Common myeloid progenitor, CD34-positive (primary cell): ENCODE measurements around the gene NDUFA13.
A peak's percentile ranks its signal among the peaks of the same experiment; 100 is the strongest.

Experiments
- CTCF ChIA-PET: fragments of 350-600 bp; sonication (Branson Sonifier 250); formaldehyde crosslinking; loops from one replicate; lab custom pipeline; 2021; ENCODE audit warnings: antibody characterized with exemption; lab: Charles Lee
- POLR2A ChIA-PET: fragments of 350-600 bp; sonication (Branson Sonifier 250); formaldehyde crosslinking; loops from one replicate; lab custom pipeline; 2021; ENCODE audit warnings: antibody characterized with exemption; lab: Charles Lee
- DNase-seq, 3 donors: peaks; one replicate each; pipeline versions ENCODE4 v3.0.0 to v3.0.0-alpha.2; 2013
- H3K27ac ChIP-seq, 2 experiments: 1 replicate in 1 of 2; 2 replicates in 1 of 2; pipeline ENCODE4 v1.7.0; 2013; ENCODE audit warnings: inconsistent platforms in 2 of 2, low read length in 2 of 2, mild to moderate bottlenecking in 2 of 2, low read depth in 1 of 2, moderate library complexity in 1 of 2; ENCODE audit not compliant: severe bottlenecking in 2 of 2, insufficient read depth in 1 of 2, poor library complexity in 1 of 2
- H3K27me3 ChIP-seq, 5 experiments: replicated peaks in 2 of 5; 1 replicate in 3 of 5; 2 replicates in 2 of 5; pipeline versions ENCODE4 v1.6.1 to v1.7.0; 2013; ENCODE audit warnings: low read length in 4 of 5, mild to moderate bottlenecking in 2 of 5, moderate library complexity in 2 of 5, inconsistent platforms in 1 of 5; ENCODE audit not compliant: insufficient read depth in 5 of 5, control insufficient read depth in 4 of 5
- H3K36me3 ChIP-seq, 4 experiments: 1 replicate in 2 of 4; 2 replicates in 2 of 4; pipeline versions ENCODE4 v1.6.1 to v1.7.0; 2013; ENCODE audit warnings: low read length in 3 of 4, control low read depth in 1 of 4, mild to moderate bottlenecking in 1 of 4; ENCODE audit not compliant: control insufficient read depth in 4 of 4, insufficient read depth in 4 of 4
- H3K4me1 ChIP-seq, 4 experiments: 1 replicate in 3 of 4; 2 replicates in 1 of 4; pipeline versions ENCODE4 v1.6.1 to v1.7.1; 2013; ENCODE audit warnings: low read length in 3 of 4, mild to moderate bottlenecking in 3 of 4, control low read depth in 1 of 4, inconsistent platforms in 1 of 4, moderate library complexity in 1 of 4; ENCODE audit not compliant: control insufficient read depth in 4 of 4, insufficient read depth in 4 of 4; ENCODE audit errors: control extremely low read depth in 1 of 4
- H3K4me3 ChIP-seq, 7 experiments: 1 replicate in 4 of 7; 2 replicates in 3 of 7; pipeline versions ENCODE4 v1.5.1 to v1.7.0; 2013; ENCODE audit warnings: mild to moderate bottlenecking in 7 of 7, low read length in 6 of 7, moderate library complexity in 6 of 7, inconsistent platforms in 2 of 7, low read depth in 2 of 7, control low read depth in 1 of 7; ENCODE audit not compliant: insufficient read depth in 4 of 7, control insufficient read depth in 1 of 7; ENCODE audit errors: extremely low read depth in 1 of 7
- H3K9me3 ChIP-seq, 5 experiments: 1 replicate in 4 of 5; 2 replicates in 1 of 5; pipeline versions ENCODE4 v1.6.1 to v1.7.1; 2013; ENCODE audit warnings: low read length in 4 of 5, mild to moderate bottlenecking in 2 of 5, inconsistent platforms in 1 of 5, low read depth in 1 of 5, moderate library complexity in 1 of 5; ENCODE audit not compliant: control insufficient read depth in 4 of 5, insufficient read depth in 2 of 5; ENCODE audit errors: control extremely low read depth in 1 of 5
- WGBS: methylation state at CpG from one replicate; pipeline ENCODE4 v1.1.5; 2013; ENCODE audit not compliant: insufficient coverage; 5-methylcytosine and 5-hydroxymethylcytosine counted together

Gene NDUFA13

DNA sequence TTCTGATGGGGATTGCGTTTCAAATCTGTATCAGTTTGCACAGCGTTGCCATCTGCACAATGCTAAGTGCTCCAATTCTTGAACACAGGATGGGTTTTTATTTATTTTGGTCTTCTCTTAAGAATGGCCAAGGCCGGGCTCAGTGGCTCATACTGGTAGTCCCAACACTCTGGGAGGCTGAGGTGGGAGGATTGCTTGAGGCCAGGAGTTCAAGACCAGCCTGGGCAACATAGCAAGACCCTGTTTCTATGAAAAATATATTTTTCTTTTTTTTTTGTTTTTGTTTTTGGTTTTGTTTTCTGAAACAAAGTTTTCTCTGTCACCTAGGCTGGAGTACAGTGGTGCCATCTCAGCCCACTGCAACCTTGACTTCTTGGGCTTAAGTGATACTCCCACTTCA, 7.2 kb downstream of the NDUFA13 start:
- Histone ChIP-seq H3K4me3 (no peak overlapping the region), H3K27ac (no peak overlapping the region), H3K36me3 (peaks cover 3 to 48% (median 35%) of the 10 kb centered on the region in 4 experiments), H3K9me3 (no peaks in the 10 kb centered on the region), H3K27me3 (no peaks in the 10 kb centered on the region), H3K4me1 (peaks cover 0 to 39% (median 8%) of the 10 kb centered on the region in 4 experiments)
- no peak for DNase-seq
- ChIA-PET CTCF (interaction anchor here (3.2 kb wide), 1 partner anchor 9 kb away, joined by 11 read pairs; no protein-coding TSS in a partner anchor), POLR2A (no interaction called here)
- 100% methylated on average over 3 of the region's 3 CpGs for WGBS

DNA sequence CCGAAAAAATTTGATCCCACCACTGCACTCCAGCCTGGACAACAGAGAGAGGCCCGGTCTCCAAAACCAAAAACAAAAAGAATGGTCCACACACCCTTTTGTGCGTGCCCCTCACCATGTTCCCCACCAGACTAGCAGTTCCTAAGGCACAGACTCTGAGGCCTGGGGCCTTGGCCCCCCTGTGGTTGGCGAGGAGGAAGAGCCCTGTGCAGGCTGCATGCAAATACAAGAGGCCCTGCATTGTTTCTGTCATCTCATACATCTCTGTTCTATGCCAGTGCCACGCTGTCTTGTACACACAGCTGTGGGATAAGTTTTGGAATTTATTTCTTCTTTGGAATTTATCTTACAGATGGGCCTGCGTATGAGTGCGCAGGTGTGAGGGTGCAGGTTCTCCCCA, 8.0 kb downstream of the NDUFA13 start:
- no peak for DNase-seq
- 82% methylated on average over 5 of the region's 7 CpGs for WGBS
- no peaks in the 10 kb centered on the region for H3K9me3 ChIP-seq
- H3K27ac ChIP-seq: no peak overlapping the region
- CTCF ChIA-PET: interaction anchor here (1.2 to 3.2 kb wide), 2 partner anchors 8 to 12 kb away, joined by 3 to 11 read pairs; no protein-coding TSS in a partner anchor
- peak overlapping the region in 1 of 7 experiments; percentile 3 for H3K4me3 ChIP-seq
- no peaks in the 10 kb centered on the region for H3K27me3 ChIP-seq
- H3K4me1 ChIP-seq: peaks cover 0 to 39% (median 8%) of the 10 kb centered on the region in 4 experiments
- peaks cover 3 to 56% (median 39%) of the 10 kb centered on the region in 4 experiments for H3K36me3 ChIP-seq
- POLR2A ChIA-PET: no interaction called here

DNA sequence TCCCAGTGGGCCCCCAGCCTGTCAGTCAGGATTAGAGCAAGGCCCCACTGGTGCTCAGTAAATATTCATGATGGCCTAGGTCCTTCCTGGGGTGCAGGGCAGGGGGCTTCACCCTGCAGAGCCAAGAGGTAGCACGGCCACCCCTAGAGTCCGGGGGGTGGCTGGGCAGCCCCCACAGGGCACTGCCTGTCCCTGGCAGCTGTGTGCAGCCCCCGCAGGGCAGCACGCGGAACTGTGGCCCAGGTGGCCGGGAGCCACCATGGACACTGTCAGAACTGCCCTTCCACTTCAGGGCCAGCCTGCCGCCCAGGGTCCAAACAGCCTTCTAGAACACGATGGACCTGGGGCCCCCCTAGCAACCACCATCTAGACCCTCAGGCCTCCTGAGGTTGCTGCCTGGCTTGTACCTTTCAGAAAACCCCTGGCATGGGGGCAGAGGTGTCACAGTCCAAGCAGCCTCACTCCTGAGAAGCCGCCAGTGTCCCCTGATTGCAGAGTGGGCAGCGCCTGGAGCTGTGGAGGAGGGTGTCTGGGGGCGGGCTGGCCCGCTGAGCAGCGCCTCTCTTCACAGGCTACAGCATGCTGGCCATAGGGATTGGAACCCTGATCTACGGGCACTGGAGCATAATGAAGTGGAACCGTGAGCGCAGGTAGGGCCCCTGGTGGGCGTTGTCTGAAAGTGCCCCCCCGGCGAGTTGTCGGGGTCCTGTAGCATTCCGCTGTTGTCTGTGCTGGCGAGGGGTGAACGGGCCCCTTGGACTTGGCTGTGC, 9.8 kb downstream of the NDUFA13 start:
- ChIA-PET POLR2A (interaction anchor here (0.5 kb wide), 1 partner anchor 322 kb away, joined by 3 read pairs; no protein-coding TSS in a partner anchor), CTCF (no interaction called here)
- H3K27me3 ChIP-seq: no peaks in the 10 kb centered on the region
- no peak for DNase-seq
- H3K4me1 ChIP-seq: peaks cover 0 to 39% (median 8%) of the 10 kb centered on the region in 4 experiments
- H3K27ac ChIP-seq: peak overlapping the region in 1 of 2 experiments; percentile 14
- no peak overlapping the region for H3K4me3 ChIP-seq
- peaks cover 3 to 51% (median 31%) of the 10 kb centered on the region in 4 experiments for H3K36me3 ChIP-seq
- H3K9me3 ChIP-seq: no peaks in the 10 kb centered on the region
- 95% methylated on average over 23 of the region's 23 CpGs for WGBS

GRCh38 chr19:19526581-19527370, 10.8 kb downstream of the NDUFA13 start:
- Histone ChIP-seq H3K9me3 (no peaks in the 10 kb centered on the region), H3K27me3 (no peaks in the 10 kb centered on the region), H3K4me1 (peaks cover 0 to 39% (median 8%) of the 10 kb centered on the region in 4 experiments), H3K36me3 (peaks cover 3 to 48% (median 29%) of the 10 kb centered on the region in 4 experiments), H3K27ac (peak overlapping the region in 1 of 2 experiments; percentile 14), H3K4me3 (no peak overlapping the region)
- no peak for DNase-seq
- ChIA-PET CTCF (no interaction called here), POLR2A (no interaction called here)
- 86% methylated on average over 18 of the region's 28 CpGs for WGBS

DNA sequence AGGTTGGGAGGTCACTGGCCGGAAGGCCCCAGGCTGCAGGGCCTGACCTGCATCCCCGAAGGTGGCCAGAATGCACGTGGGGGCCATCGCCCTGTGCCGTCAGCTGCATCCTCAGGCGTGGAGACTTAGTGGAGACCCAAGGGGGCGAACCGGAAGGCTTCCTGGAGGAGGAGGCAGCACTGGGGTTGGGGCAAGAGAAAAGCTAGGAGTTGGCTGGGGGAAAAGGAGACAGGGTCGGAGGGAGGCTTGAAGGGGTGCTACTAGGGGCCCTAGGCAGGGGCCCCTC, 11.3 kb downstream of the NDUFA13 start:
- Histone ChIP-seq H3K4me1 (peaks cover 0 to 39% (median 11%) of the 10 kb centered on the region in 4 experiments), H3K36me3 (peaks cover 3 to 48% (median 29%) of the 10 kb centered on the region in 4 experiments), H3K27ac (no peak overlapping the region), H3K9me3 (no peaks in the 10 kb centered on the region), H3K27me3 (no peaks in the 10 kb centered on the region), H3K4me3 (no peak overlapping the region)
- POLR2A ChIA-PET: interaction anchor here (0.5 kb wide), 1 partner anchor 34 kb away, joined by 4 read pairs; no protein-coding TSS in a partner anchor
- CTCF ChIA-PET: interaction anchor here (1.2 kb wide), 1 partner anchor 11 kb away, joined by 3 read pairs; the partner anchor contains the start of gene CILP2
- no peak for DNase-seq
- WGBS: 97% methylated on average over 9 of the region's 9 CpGs

GRCh38 chr19:19527674-19528625, 11.9 kb downstream of the NDUFA13 start:
- no peak for DNase-seq
- CTCF ChIA-PET: interaction anchor here (1.2 to 1.7 kb wide), 5 partner anchors 10 to 117 kb away, joined by 3 to 5 read pairs (median 3); partner anchors contain the start of gene CILP2
- Histone ChIP-seq H3K4me3 (no peak overlapping the region), H3K9me3 (no peaks in the 10 kb centered on the region), H3K36me3 (peaks cover 3 to 48% (median 29%) of the 10 kb centered on the region in 4 experiments), H3K27ac (no peak overlapping the region), H3K4me1 (peaks cover 0 to 39% (median 12%) of the 10 kb centered on the region in 4 experiments), H3K27me3 (no peaks in the 10 kb centered on the region)
- WGBS: 96% methylated on average over 17 of the region's 27 CpGs
- POLR2A ChIA-PET: interaction anchor here (0.5 kb wide), 1 partner anchor 33 kb away, joined by 4 read pairs; no protein-coding TSS in a partner anchor
